NCI-H524 (cell line): Measurements from ENCODE around the gene SLC8A2.
A peak's percentile ranks its signal among the peaks of the same experiment; 100 is the strongest.

Experiments
- DNase-seq, 2 experiments: peaks; one replicate each; lab custom pipeline; 2025; lab: John Stamatoyannopoulos, UW

The SLC8A2 gene

GRCh38 chr19:47459477-47459876 lies 12.2 kb downstream of the SLC8A2 start:
- DNase-seq: no peak

- DNase-seq: no peak
These were observed 13.0 kb downstream of the SLC8A2 start for GRCh38 chr19:47458672-47459071.

- DNase-seq: no peak
These were observed 14.8 kb downstream of the SLC8A2 start for GRCh38 chr19:47456721-47457474.

GRCh38 chr19:47450478-47450877 lies 21.2 kb downstream of the SLC8A2 start:
- DNase-seq: no peak

GRCh38 chr19:47448360-47448727 lies 23.3 kb downstream of the SLC8A2 start:
- no peak for DNase-seq

GRCh38 chr19:47447470-47448359 lies 24.0 kb downstream of the SLC8A2 start:
- peak in 1 of 2 experiments; percentile 42 for DNase-seq

GRCh38 chr19:47446534-47447469 lies 24.9 kb downstream of the SLC8A2 start:
- DNase-seq: no peak

- peak; percentile 33 to 70 for DNase-seq
These were observed 25.7 kb downstream of the SLC8A2 start for GRCh38 chr19:47445937-47446402.

- peak; percentile 65 to 67 for DNase-seq
These were observed 26.2 kb downstream of the SLC8A2 start for GRCh38 chr19:47445527-47445926.

GRCh38 chr19:47444388-47444821 lies 27.3 kb downstream of the SLC8A2 start:
- no peak for DNase-seq

GRCh38 chr19:47443331-47443730 lies 28.4 kb downstream of the SLC8A2 start:
- no peak for DNase-seq

- no peak for DNase-seq
These were observed 32.9 kb downstream of the SLC8A2 start for GRCh38 chr19:47438793-47439220.

GRCh38 chr19:47437500-47437899 lies 34.2 kb downstream of the SLC8A2 start:
- DNase-seq: no peak

GRCh38 chr19:47436712-47437401 lies 34.8 kb downstream of the SLC8A2 start:
- DNase-seq: peak; percentile 61 to 86

GRCh38 chr19:47435883-47436417 lies 35.7 kb downstream of the SLC8A2 start:
- no peak for DNase-seq

GRCh38 chr19:47435196-47435595 lies 36.5 kb downstream of the SLC8A2 start:
- DNase-seq: no peak

GRCh38 chr19:47434088-47434487 lies 37.6 kb downstream of the SLC8A2 start:
- DNase-seq: no peak

GRCh38 chr19:47433121-47433520 lies 38.6 kb downstream of the SLC8A2 start:
- no peak for DNase-seq

GRCh38 chr19:47432499-47432898 lies 39.2 kb downstream of the SLC8A2 start:
- DNase-seq: no peak

GRCh38 chr19:47432091-47432490 lies 39.6 kb downstream of the SLC8A2 start:
- no peak for DNase-seq
